Endothelial cell of umbilical vein (primary cell): ENCODE measurements around the gene ASCL3. TPM values are rescaled to one million over a fixed set of nuclear protein-coding genes. Genes with fewer than 3 reads are reported as not detected.

Experiments used
- BruUV-seq: library from RNA; stranded (reverse); fragments of 400-500 nt; replicated peaks from 2 replicates; lab custom pipeline; 2021; lab: Mats Ljungman, UMichigan
- CTCF ChIA-PET: fragments of 300-600, 350-600 bp; sonication (Branson Sonifier 250); formaldehyde crosslinking; loops from one replicate; lab custom pipeline; 2021; ENCODE audit warnings: antibody characterized with exemption, inconsistent platforms; lab: Charles Lee
- POLR2A ChIA-PET: fragments of 300-600, 350-600 bp; sonication (Branson Sonifier 250); formaldehyde crosslinking; loops from one replicate; lab custom pipeline; 2021; ENCODE audit warnings: antibody characterized with exemption, inconsistent platforms; lab: Charles Lee
- DNase-seq: peaks from one replicate; pipeline ENCODE4 v3.0.0-alpha.2; 2011; ENCODE audit warnings: low read depth, low spot score
- FAIRE-seq: peaks from 2 replicates; lab custom pipeline; 2011; peaks lifted over from hg19 to GRCh38; lab: Jason Lieb, UNC
- H2AFZ ChIP-seq: 2 replicates; pipeline ENCODE4 v1.6.0; 2012; ENCODE audit warnings: low read depth, low read length, control low read depth, inconsistent platforms
- H3K27ac ChIP-seq: 2 replicates; pipeline ENCODE4 v1.5.1; 2011; ENCODE audit warnings: low read depth, mild to moderate bottlenecking, control low read depth, low read length, moderate library complexity; ENCODE audit not compliant: insufficient read depth
- H3K27me3 ChIP-seq, 2 experiments: 2 replicates each; pipeline versions ENCODE4 v1.6.0 to v1.6.1; 2011; ENCODE audit warnings: low read length in 2 of 2, mixed read lengths in 1 of 2; ENCODE audit not compliant: control insufficient read depth in 2 of 2, insufficient read depth in 2 of 2
- H3K36me3 ChIP-seq, 2 experiments: 2 replicates in 1 of 2; 3 replicates in 1 of 2; pipeline ENCODE4 v1.5.1; 2011; ENCODE audit warnings: low read length in 2 of 2, mild to moderate bottlenecking in 1 of 2, moderate library complexity in 1 of 2; ENCODE audit not compliant: control insufficient read depth in 2 of 2, insufficient read depth in 2 of 2; ENCODE audit errors: extremely low read depth in 1 of 2
- H3K4me1 ChIP-seq: 3 replicates; pipeline ENCODE4 v1.5.1; 2011; ENCODE audit warnings: mild to moderate bottlenecking, low read length; ENCODE audit not compliant: control insufficient read depth, insufficient read depth; ENCODE audit errors: extremely low read depth
- H3K4me2 ChIP-seq: 2 replicates; pipeline ENCODE4 v1.6.1; 2011; ENCODE audit warnings: low read length, control low read depth, mixed read lengths; ENCODE audit not compliant: insufficient read depth
- H3K4me3 ChIP-seq, 3 experiments: fragments of 200-600 bp in 1 of 3; sonication (generic), shearing (Covaris generic) in 1 of 3; replicated peaks in 1 of 3; 2 replicates each; pipeline ENCODE4 v1.5.1; 2011 to 2016; ENCODE audit warnings: control low read depth in 3 of 3, low read length in 3 of 3, mild to moderate bottlenecking in 2 of 3, inconsistent platforms in 1 of 3, low read depth in 1 of 3, moderate library complexity in 1 of 3; ENCODE audit not compliant: insufficient read depth in 1 of 3
- H3K79me2 ChIP-seq: 2 replicates; pipeline ENCODE4 v1.6.0; 2012; ENCODE audit warnings: low read length, inconsistent platforms; ENCODE audit not compliant: control insufficient read depth, insufficient read depth
- H3K9ac ChIP-seq: replicated peaks from 2 replicates; pipeline ENCODE3; 2011; ENCODE audit warnings: low read length, control low read depth; ENCODE audit not compliant: insufficient read depth; ENCODE audit errors: extremely low read depth
- H3K9me1 ChIP-seq: replicated peaks from 3 replicates; pipeline ENCODE4 v1.6.0; 2011; ENCODE audit warnings: mild to moderate bottlenecking, low read length; ENCODE audit not compliant: control insufficient read depth, insufficient read depth; ENCODE audit errors: extremely low read depth
- H3K9me3 ChIP-seq: replicated peaks from 2 replicates; pipeline ENCODE4 v1.5.1; 2012; ENCODE audit warnings: low read length, inconsistent platforms; ENCODE audit not compliant: control insufficient read depth, insufficient read depth
- H4K20me1 ChIP-seq: replicated peaks from 2 replicates; pipeline ENCODE3; 2011; ENCODE audit warnings: mild to moderate bottlenecking, low read length; ENCODE audit not compliant: control insufficient read depth, insufficient read depth; ENCODE audit errors: extremely low read depth
- EZH2 ChIP-seq: IDR thresholded peaks from 2 replicates; pipeline ENCODE4 v1.6.1; 2012; ENCODE audit warnings: borderline replicate concordance, low read depth, mild to moderate bottlenecking, moderate library complexity, low read length, inconsistent platforms; ENCODE audit not compliant: severe bottlenecking
- FOS ChIP-seq: IDR thresholded peaks from 2 replicates; pipeline ENCODE4 v1.6.1; 2011; ENCODE audit warnings: mild to moderate bottlenecking, low read length, moderate library complexity, borderline replicate concordance; ENCODE audit not compliant: insufficient read depth
- GATA2 ChIP-seq: IDR thresholded peaks from 2 replicates; pipeline ENCODE4 v1.7.0; 2011; ENCODE audit warnings: low read depth, mild to moderate bottlenecking, moderate library complexity, mixed read lengths, low read length; ENCODE audit not compliant: insufficient read length, insufficient read depth
- JUN ChIP-seq: IDR thresholded peaks from 2 replicates; pipeline ENCODE4 v1.6.1; 2011; ENCODE audit warnings: borderline replicate concordance, low read depth; ENCODE audit not compliant: insufficient read length, insufficient read depth
- MYC ChIP-seq: IDR thresholded peaks from one replicate; pipeline ENCODE4 v1.6.1; 2011; ENCODE audit warnings: mild to moderate bottlenecking, low read depth, low read length
- POLR2A ChIP-seq: IDR thresholded peaks from 2 replicates; pipeline ENCODE4 v1.6.1; 2012; ENCODE audit warnings: low read depth, mild to moderate bottlenecking, control low read depth, low read length
- POLR2AphosphoS5 ChIP-seq: IDR thresholded peaks from 2 replicates; pipeline ENCODE4 v1.6.1; 2012; ENCODE audit warnings: low read depth, mild to moderate bottlenecking, control low read depth, low read length, moderate library complexity; ENCODE audit not compliant: insufficient read depth
- dilution Hi-C: fragments of 300-500 bp; cut with MboI; formaldehyde crosslinking; loops from one replicate; pipeline ENCODE4 v1.15.0; 2019; ENCODE audit warnings: low sequenced_read_pairs; ENCODE audit not compliant: extremely low pct_ligation_motif_present
- intact Hi-C: fragments of 100-400 bp; cut with micrococcal nuclease; formaldehyde crosslinking; loops from one replicate; pipeline ENCODE4 v1.10.0; 2022
- polyA plus RNA-seq, 4 experiments: library from polyadenylated mRNA; depleted of rRNA in 3 of 4; stranded (reverse) in 3 of 4; unstranded in 1 of 4; fragments of >200 nt; gene quantifications; 2 replicates each; pipeline versions ENCODE4 v1.2.1 to v1.2.3, GENCODE V29; 2011 to 2012; ENCODE audit warnings: missing spikeins in 1 of 4
- total RNA-seq: library from RNA; stranded (reverse); gene quantifications from 2 replicates; pipeline ENCODE4 v1.2.3, GENCODE V29; 2021
- TF ChIP-seq, protein P1 (sequence below): IDR thresholded peaks from 2 replicates; pipeline ENCODE4 v1.6.1; 2011; ENCODE audit not compliant: insufficient read depth, insufficient read length
- TF ChIP-seq, protein P2 (sequence below), 2 donors: IDR thresholded peaks; 1 replicate in 1 of 2; 2 replicates in 1 of 2; pipeline ENCODE4 v1.5.1; 2011; ENCODE audit warnings: low read length in 2 of 2, mild to moderate bottlenecking in 2 of 2, moderate library complexity in 2 of 2, control low read depth in 1 of 2, inconsistent platforms in 1 of 2, low read depth in 1 of 2; ENCODE audit not compliant: insufficient read depth in 1 of 2; ENCODE audit errors: extremely low read depth in 1 of 2

The ASCL3 gene
- total and polyA plus RNA-seq, 2 donors (not counting 3 experiments of a cell fraction or from before 2014, with no cell fraction given) = not detected

DNA sequence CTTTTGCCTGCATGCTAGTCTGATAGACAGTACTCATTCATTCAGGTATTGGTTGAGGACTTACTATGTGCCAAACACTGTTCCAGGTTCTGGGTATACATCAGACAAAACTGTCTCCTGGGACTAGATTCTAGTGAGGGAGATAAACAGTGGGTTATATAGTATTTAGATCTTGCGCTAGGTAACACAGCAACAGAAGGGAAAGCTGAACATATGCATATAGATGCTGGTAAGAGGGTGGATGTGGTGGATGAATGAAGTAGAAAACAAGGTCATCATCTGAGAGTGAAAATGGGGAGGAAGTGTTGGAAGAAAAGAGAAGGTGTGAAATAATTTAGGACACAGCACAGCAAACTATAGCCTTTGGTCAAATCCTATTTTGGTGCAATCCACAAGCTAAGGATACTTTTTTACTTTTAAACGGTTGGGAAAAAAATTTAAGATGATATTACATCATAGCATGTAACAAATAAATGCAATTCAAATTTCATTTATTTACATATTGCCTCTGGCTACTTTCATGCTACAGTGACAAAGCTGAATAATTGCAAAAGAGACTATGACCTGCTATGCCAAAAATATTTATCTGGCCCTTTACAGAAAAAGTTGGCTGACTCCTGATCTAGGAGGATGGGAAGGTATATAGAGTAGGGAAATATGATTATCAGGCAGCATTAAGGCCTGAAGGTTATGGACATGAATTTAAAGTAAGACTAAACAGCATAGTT, 28.5 kb upstream of the ASCL3 start:
- POLR2A ChIA-PET = no interaction called here
- Histone ChIP-seq H3K4me1 (no peaks in the 10 kb centered on the region), H3K4me3 (no peak overlapping the region), H3K9ac (no peak overlapping the region), H2AFZ (no peak overlapping the region), H3K9me1 (no peaks in the 10 kb centered on the region), H3K9me3 (no peaks in the 10 kb centered on the region), H3K27ac (no peak overlapping the region), H3K27me3 (no peaks in the 10 kb centered on the region), H4K20me1 (no peaks in the 10 kb centered on the region), H3K36me3 (no peaks in the 10 kb centered on the region), H3K4me2 (no peak overlapping the region), H3K79me2 (no peaks in the 10 kb centered on the region)
- TF ChIP-seq JUN = no peak
- TF ChIP-seq, protein P1, sequence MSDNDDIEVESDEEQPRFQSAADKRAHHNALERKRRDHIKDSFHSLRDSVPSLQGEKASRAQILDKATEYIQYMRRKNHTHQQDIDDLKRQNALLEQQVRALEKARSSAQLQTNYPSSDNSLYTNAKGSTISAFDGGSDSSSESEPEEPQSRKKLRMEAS = no peak
- TF ChIP-seq EZH2 = no peak
- no peak for TF ChIP-seq GATA2
- no peak for TF ChIP-seq POLR2AphosphoS5
- TF ChIP-seq, protein P2, sequence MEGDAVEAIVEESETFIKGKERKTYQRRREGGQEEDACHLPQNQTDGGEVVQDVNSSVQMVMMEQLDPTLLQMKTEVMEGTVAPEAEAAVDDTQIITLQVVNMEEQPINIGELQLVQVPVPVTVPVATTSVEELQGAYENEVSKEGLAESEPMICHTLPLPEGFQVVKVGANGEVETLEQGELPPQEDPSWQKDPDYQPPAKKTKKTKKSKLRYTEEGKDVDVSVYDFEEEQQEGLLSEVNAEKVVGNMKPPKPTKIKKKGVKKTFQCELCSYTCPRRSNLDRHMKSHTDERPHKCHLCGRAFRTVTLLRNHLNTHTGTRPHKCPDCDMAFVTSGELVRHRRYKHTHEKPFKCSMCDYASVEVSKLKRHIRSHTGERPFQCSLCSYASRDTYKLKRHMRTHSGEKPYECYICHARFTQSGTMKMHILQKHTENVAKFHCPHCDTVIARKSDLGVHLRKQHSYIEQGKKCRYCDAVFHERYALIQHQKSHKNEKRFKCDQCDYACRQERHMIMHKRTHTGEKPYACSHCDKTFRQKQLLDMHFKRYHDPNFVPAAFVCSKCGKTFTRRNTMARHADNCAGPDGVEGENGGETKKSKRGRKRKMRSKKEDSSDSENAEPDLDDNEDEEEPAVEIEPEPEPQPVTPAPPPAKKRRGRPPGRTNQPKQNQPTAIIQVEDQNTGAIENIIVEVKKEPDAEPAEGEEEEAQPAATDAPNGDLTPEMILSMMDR (IDR thresholded peaks at IDR 0.05; ENCODE audit: extremely low read depth in 1 of 2, insufficient read depth in 1 of 2, low read depth in 1 of 2, low read length in 2 of 2) = no peak
- TF ChIP-seq MYC = no peak
- TF ChIP-seq FOS = no peak
- TF ChIP-seq POLR2A = no peak
- DNase-seq = no peak
- intact Hi-C loops (no loop called here), dilution Hi-C loops (no loop called here)
- FAIRE-seq = no peak
- CTCF ChIA-PET = no interaction called here
- BruUV-seq = no TSS peak
